HCT116 (cell line): Measurements from ENCODE around the gene PNMA5. TPM values are rescaled to one million over a fixed set of nuclear protein-coding genes. Genes with fewer than 3 reads are reported as not detected.

Experiments
- ATAC-seq: fragments of 200-7000 bp; cut with Tn5 transposase; 2 replicates; pipeline ENCODE4 v1.9.1; 2020; ENCODE audit warnings: mild to moderate bottlenecking, moderate library complexity
- BruUV-seq: library from RNA; stranded (reverse); fragments of 400-500 nt; replicated peaks from 2 replicates; lab custom pipeline; 2021; lab: Mats Ljungman, UMichigan
- CTCF ChIA-PET: fragments of 300-600 bp; sonication (Branson Sonifier 250); formaldehyde crosslinking; loops from one replicate; lab custom pipeline; 2021; ENCODE audit warnings: antibody characterized with exemption; lab: Charles Lee
- POLR2A ChIA-PET: fragments of 300-600, 350-600 bp; sonication (Branson Sonifier 250); formaldehyde crosslinking; loops from one replicate; lab custom pipeline; 2021; ENCODE audit warnings: antibody characterized with exemption; lab: Charles Lee
- RAD21 ChIA-PET, 2 experiments: fragments of 300-600 bp; sonication (Branson Sonifier 250); formaldehyde crosslinking; loops; one replicate each; lab custom pipeline; 2023; ENCODE audit warnings: low total read pairs in 2 of 2; ENCODE audit not compliant: uncharacterized antibody in 2 of 2, unreplicated experiment in 2 of 2, low non-redundant PET in 1 of 2; lab: Charles Lee
- DNase-seq: peaks from one replicate; pipeline ENCODE4 v3.0.0-alpha.2; 2010; ENCODE audit warnings: low read depth, low spot score
- H2AFZ ChIP-seq: fragments of 200-600 bp; shearing (Covaris generic), sonication (generic); 2 replicates; pipeline ENCODE4 v1.6.1; 2017; ENCODE audit warnings: low read depth, mixed run types, mixed read lengths, antibody characterized with exemption, low read length; ENCODE audit not compliant: poor library complexity, severe bottlenecking
- H3K27ac ChIP-seq: 2 replicates; pipeline ENCODE4 v1.5.1; 2012; ENCODE audit warnings: low read depth, low read length
- H3K27me3 ChIP-seq: fragments of 200-600 bp; sonication (generic); 2 replicates; pipeline ENCODE4 v1.6.1; 2016; ENCODE audit warnings: mixed run types, low read length, mixed read lengths; ENCODE audit not compliant: insufficient read depth
- H3K36me3 ChIP-seq, 2 experiments: fragments of 200-500 bp in 1 of 2; fragments of 200-600 bp in 1 of 2; sonication (Bioruptor generic) in 1 of 2; sonication (generic) in 1 of 2; 2 replicates each; pipeline versions ENCODE4 v1.5.1 to v1.6.1; 2014 to 2016; ENCODE audit warnings: low read length in 2 of 2, inconsistent platforms in 1 of 2, mixed read lengths in 1 of 2, mixed run types in 1 of 2; ENCODE audit not compliant: insufficient read depth in 2 of 2, control insufficient read depth in 1 of 2
- H3K4me1 ChIP-seq, 2 experiments: fragments of 200-600 bp in 1 of 2; sonication (generic) in 1 of 2; 2 replicates each; pipeline versions ENCODE4 v1.5.1 to v1.6.1; 2012 to 2017; ENCODE audit warnings: low read length in 2 of 2, inconsistent platforms in 1 of 2, mild to moderate bottlenecking in 1 of 2, mixed read lengths in 1 of 2, mixed run types in 1 of 2, moderate library complexity in 1 of 2; ENCODE audit not compliant: insufficient read depth in 2 of 2, control insufficient read depth in 1 of 2
- H3K4me2 ChIP-seq: fragments of 200-600 bp; sonication (generic); 2 replicates; pipeline ENCODE4 v1.6.1; 2017; ENCODE audit warnings: mixed run types, low read length, mixed read lengths
- H3K4me3 ChIP-seq, 2 experiments: fragments of 200-600 bp in 1 of 2; sonication (generic) in 1 of 2; replicated peaks in 1 of 2; 2 replicates each; pipeline ENCODE4 v1.5.1; 2011 to 2016; ENCODE audit warnings: low read length in 2 of 2, control low read depth in 1 of 2, low read depth in 1 of 2, mild to moderate bottlenecking in 1 of 2, mixed read lengths in 1 of 2, mixed run types in 1 of 2
- H3K79me2 ChIP-seq: fragments of 200-600 bp; sonication (generic); 2 replicates; pipeline ENCODE4 v1.6.1; 2017; ENCODE audit warnings: mild to moderate bottlenecking, mixed run types, low read length, moderate library complexity, mixed read lengths; ENCODE audit not compliant: insufficient read depth
- H3K9ac ChIP-seq: fragments of 200-600 bp; sonication (generic); 2 replicates; pipeline ENCODE4 v1.6.1; 2016; ENCODE audit warnings: low read length, mixed read lengths
- H3K9me2 ChIP-seq: fragments of 200-600 bp; sonication (generic), shearing (Covaris generic); 2 replicates; pipeline ENCODE4 v1.6.1; 2017; ENCODE audit warnings: mixed run types, mild to moderate bottlenecking, moderate library complexity; ENCODE audit not compliant: insufficient read depth
- H3K9me3 ChIP-seq, 2 experiments: fragments of 200-500 bp in 1 of 2; fragments of 200-600 bp in 1 of 2; sonication (Bioruptor generic) in 1 of 2; sonication (generic) in 1 of 2; 2 replicates each; pipeline ENCODE4 v1.6.1; 2014 to 2017; ENCODE audit warnings: low read length in 2 of 2, mixed read lengths in 2 of 2, inconsistent platforms in 1 of 2, low read depth in 1 of 2, mild to moderate bottlenecking in 1 of 2, mixed run types in 1 of 2, moderate library complexity in 1 of 2; ENCODE audit not compliant: control insufficient read depth in 1 of 2, insufficient read depth in 1 of 2
- H4K20me1 ChIP-seq: fragments of 200-600 bp; sonication (generic), shearing (Covaris generic); 2 replicates; pipeline ENCODE4 v1.6.1; 2017; ENCODE audit warnings: mixed run types, mild to moderate bottlenecking, moderate library complexity; ENCODE audit not compliant: insufficient read depth
- CEBPB ChIP-seq: IDR thresholded peaks from 2 replicates; pipeline ENCODE4 v1.6.1; 2012; ENCODE audit warnings: low read depth
- EGR1 ChIP-seq: IDR thresholded peaks from 2 replicates; pipeline ENCODE4 v1.6.1; 2012; ENCODE audit warnings: low read depth
- ELF1 ChIP-seq: IDR thresholded peaks from 2 replicates; pipeline ENCODE4 v1.6.1; 2012; ENCODE audit warnings: low read depth, borderline replicate concordance
- EZH2phosphoT487 ChIP-seq: fragments of 200-600 bp; IDR thresholded peaks from 2 replicates; pipeline ENCODE4 v1.6.1; 2018; ENCODE audit warnings: antibody characterized with exemption, borderline replicate concordance
- MAX ChIP-seq: IDR thresholded peaks from 2 replicates; pipeline ENCODE4 v1.6.1; 2012
- POLR2A ChIP-seq: IDR thresholded peaks from 2 replicates; pipeline ENCODE4 v1.7.0; 2011; ENCODE audit warnings: borderline replicate concordance; ENCODE audit not compliant: insufficient read depth, insufficient read length; ENCODE audit errors: extremely low read depth
- POLR2AphosphoS5 ChIP-seq: IDR thresholded peaks from 2 replicates; pipeline ENCODE4 v1.6.1; 2011; ENCODE audit warnings: mild to moderate bottlenecking, low read depth, low read length, moderate library complexity
- RAD21 ChIP-seq: IDR thresholded peaks from 2 replicates; pipeline ENCODE4 v1.6.1; 2012; ENCODE audit warnings: low read depth, mild to moderate bottlenecking
- REST ChIP-seq: IDR thresholded peaks from 2 replicates; pipeline ENCODE4 v1.6.1; 2012; ENCODE audit warnings: low read depth
- SRF ChIP-seq: IDR thresholded peaks from 2 replicates; pipeline ENCODE4 v1.6.1; 2012; ENCODE audit warnings: low read depth
- TCF7L2 ChIP-seq: IDR thresholded peaks from 2 replicates; pipeline ENCODE4 v1.7.0; 2011; ENCODE audit warnings: borderline replicate concordance, inconsistent platforms; ENCODE audit not compliant: insufficient read depth, insufficient read length; ENCODE audit errors: extremely low read depth
- YY1 ChIP-seq: IDR thresholded peaks from 2 replicates; pipeline ENCODE4 v1.6.1; 2011; ENCODE audit warnings: low read length, low read depth, moderate library complexity, mild to moderate bottlenecking; ENCODE audit not compliant: insufficient replicate concordance; ENCODE audit errors: extremely low read depth
- ZNF274 ChIP-seq: fragments of 200-500 bp; sonication (Bioruptor generic); IDR thresholded peaks from 2 replicates; pipeline ENCODE4 v1.6.1; 2014; ENCODE audit warnings: mild to moderate bottlenecking, low read depth, low read length, inconsistent platforms
- intact Hi-C: fragments of 100-400 bp; cut with micrococcal nuclease; formaldehyde crosslinking; loops from 2 replicates; pipeline ENCODE4 v1.10.0; 2022
- total RNA-seq: library from RNA; stranded (reverse); gene quantifications from one replicate; pipeline ENCODE4 v1.2.1, GENCODE V29; 2021; ENCODE audit not compliant: unreplicated experiment
- TF ChIP-seq, protein P1 (sequence below): IDR thresholded peaks from 2 replicates; pipeline ENCODE4 v1.6.1; 2012
- TF ChIP-seq, protein P2 (sequence below), 3 experiments: fragments of 200-600 bp in 1 of 3; sonication (generic) in 1 of 3; IDR thresholded peaks in 2 of 3; conservative IDR thresholded peaks in 1 of 3; 2 replicates each; pipeline ENCODE4 v1.5.1; 2012 to 2017; ENCODE audit warnings: low read depth in 2 of 3, low read length in 2 of 3, antibody characterized with exemption in 1 of 3, borderline replicate concordance in 1 of 3, control low read depth in 1 of 3, mild to moderate bottlenecking in 1 of 3, mixed read lengths in 1 of 3, mixed run types in 1 of 3, moderate library complexity in 1 of 3; ENCODE audit not compliant: insufficient read depth in 1 of 3

The PNMA5 gene
- total RNA-seq, 1 experiment from 2014 or later = not detected

GRCh38 chrX:152992115-152992514 lies 1.8 kb downstream of the PNMA5 start:
- Histone ChIP-seq H3K4me2 (no peak overlapping the region), H3K9ac (no peak overlapping the region), H3K9me2 (no peaks in the 10 kb centered on the region), H3K27me3 (no peaks in the 10 kb centered on the region), H2AFZ (no peak overlapping the region), H3K4me3 (no peak overlapping the region), H3K27ac (no peak overlapping the region), H3K9me3 (no peaks in the 10 kb centered on the region)
- ATAC-seq = no peak
- RAD21 ChIA-PET = no interaction called here
- POLR2A ChIA-PET = no interaction called here
- intact Hi-C loops = no loop called here
- CTCF ChIA-PET = no interaction called here
- BruUV-seq = no TSS peak
- TF ChIP-seq, protein P1, sequence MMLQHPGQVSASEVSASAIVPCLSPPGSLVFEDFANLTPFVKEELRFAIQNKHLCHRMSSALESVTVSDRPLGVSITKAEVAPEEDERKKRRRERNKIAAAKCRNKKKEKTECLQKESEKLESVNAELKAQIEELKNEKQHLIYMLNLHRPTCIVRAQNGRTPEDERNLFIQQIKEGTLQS = no peak
- no peak for TF ChIP-seq EGR1
- TF ChIP-seq CEBPB = no peak
- TF ChIP-seq ZNF274 = no peak
- TF ChIP-seq REST = no peak
- no peak for TF ChIP-seq EZH2phosphoT487
- TF ChIP-seq TCF7L2 = no peak
- TF ChIP-seq POLR2A = no peak
- no peak for TF ChIP-seq SRF
- TF ChIP-seq RAD21 = no peak
- no peak for TF ChIP-seq MAX
- TF ChIP-seq, protein P2, sequence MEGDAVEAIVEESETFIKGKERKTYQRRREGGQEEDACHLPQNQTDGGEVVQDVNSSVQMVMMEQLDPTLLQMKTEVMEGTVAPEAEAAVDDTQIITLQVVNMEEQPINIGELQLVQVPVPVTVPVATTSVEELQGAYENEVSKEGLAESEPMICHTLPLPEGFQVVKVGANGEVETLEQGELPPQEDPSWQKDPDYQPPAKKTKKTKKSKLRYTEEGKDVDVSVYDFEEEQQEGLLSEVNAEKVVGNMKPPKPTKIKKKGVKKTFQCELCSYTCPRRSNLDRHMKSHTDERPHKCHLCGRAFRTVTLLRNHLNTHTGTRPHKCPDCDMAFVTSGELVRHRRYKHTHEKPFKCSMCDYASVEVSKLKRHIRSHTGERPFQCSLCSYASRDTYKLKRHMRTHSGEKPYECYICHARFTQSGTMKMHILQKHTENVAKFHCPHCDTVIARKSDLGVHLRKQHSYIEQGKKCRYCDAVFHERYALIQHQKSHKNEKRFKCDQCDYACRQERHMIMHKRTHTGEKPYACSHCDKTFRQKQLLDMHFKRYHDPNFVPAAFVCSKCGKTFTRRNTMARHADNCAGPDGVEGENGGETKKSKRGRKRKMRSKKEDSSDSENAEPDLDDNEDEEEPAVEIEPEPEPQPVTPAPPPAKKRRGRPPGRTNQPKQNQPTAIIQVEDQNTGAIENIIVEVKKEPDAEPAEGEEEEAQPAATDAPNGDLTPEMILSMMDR (IDR thresholded peaks at IDR 0.05 in 2 of 3, conservative IDR thresholded peaks at IDR 0.05 in 1 of 3; ENCODE audit: borderline replicate concordance in 1 of 3, insufficient read depth in 1 of 3, low read depth in 2 of 3, low read length in 2 of 3) = no peak
- no peak for TF ChIP-seq ELF1
- TF ChIP-seq YY1 = no peak
- no peak for TF ChIP-seq POLR2AphosphoS5
- TF ChIP-seq, all 23 proteins: peak for 0
- H4K20me1 ChIP-seq = no peaks in the 10 kb centered on the region
- H3K36me3 ChIP-seq = no peaks in the 10 kb centered on the region
- H3K4me1 ChIP-seq = no peaks in the 10 kb centered on the region
- no peak for DNase-seq
- no peaks in the 10 kb centered on the region for H3K79me2 ChIP-seq
